K562 (cell line): ENCODE data around the gene FBXL2. TPM values are rescaled to one million over a fixed set of nuclear protein-coding genes. Genes with fewer than 3 reads are reported as not detected.

Source experiments
- HDAC8 ChIP-seq: fragments of 450-650 bp; IDR thresholded peaks from 2 replicates; pipeline ENCODE4 v1.6.1; 2016; ENCODE audit warnings: mild to moderate bottlenecking, missing genetic modification characterization, moderate library complexity, missing compliant biosample characterization
- HSF4 ChIP-seq: fragments of 250-450 bp; sonication (Bioruptor Pico); IDR thresholded peaks from 2 replicates; pipeline ENCODE4 v2.1.2; 2022; ENCODE audit warnings: mild to moderate bottlenecking, moderate library complexity, borderline replicate concordance
- TAF9B ChIP-seq: fragments of 450-650 bp; IDR thresholded peaks from 2 replicates; pipeline ENCODE4 v1.6.1; 2018; ENCODE audit warnings: mild to moderate bottlenecking; ENCODE audit not compliant: partially characterized antibody
- polyA plus RNA-seq, 8 experiments: library from polyadenylated mRNA; depleted of rRNA in 4 of 8; stranded (reverse) in 5 of 8; unstranded in 3 of 8; fragments of >200 nt; fragmentation: Nextera tagmentation in 2 of 8; fragmentation: Illumina TruSeq in 1 of 8; extraction: Ambion mirVana in 2 of 8; extraction: Trizol in 1 of 8; gene quantifications; 2 replicates each; pipeline versions ENCODE4 v1.2.1 to v1.2.3, GENCODE V29; 2011 to 2014; ENCODE audit warnings: inconsistent platforms in 1 of 8, missing spikeins in 1 of 8
- total RNA-seq, 7 experiments: library from RNA; depleted of rRNA in 6 of 7; stranded (reverse); fragments of >200 nt in 6 of 7; fragmentation: Illumina TruSeq in 2 of 7; extraction: Trizol in 2 of 7; gene quantifications; 2 replicates each; pipeline versions ENCODE4 v1.2.1 to v1.2.3, GENCODE V29; 2011 to 2021; ENCODE audit warnings: low replicate concordance in 1 of 7
- TF ChIP-seq, protein P1 (sequence below): sonication (generic); formaldehyde crosslinking; IDR thresholded peaks from 2 replicates; pipeline ENCODE4 v1.8.0; 2022; ENCODE audit warnings: mild to moderate bottlenecking, missing genetic modification reagents
- TF ChIP-seq, protein P2 (sequence below): fragments of 250-450 bp; sonication (Bioruptor Pico); IDR thresholded peaks from 2 replicates; pipeline ENCODE4 v1.8.0; 2021; ENCODE audit warnings: mild to moderate bottlenecking, moderate library complexity

The FBXL2 gene
- total and polyA plus RNA-seq, 9 of the 15 experiments (the other 6 are each of a cell fraction or from before 2014, with no cell fraction given): 1.3 to 6.9 (median 1.9) TPM

DNA sequence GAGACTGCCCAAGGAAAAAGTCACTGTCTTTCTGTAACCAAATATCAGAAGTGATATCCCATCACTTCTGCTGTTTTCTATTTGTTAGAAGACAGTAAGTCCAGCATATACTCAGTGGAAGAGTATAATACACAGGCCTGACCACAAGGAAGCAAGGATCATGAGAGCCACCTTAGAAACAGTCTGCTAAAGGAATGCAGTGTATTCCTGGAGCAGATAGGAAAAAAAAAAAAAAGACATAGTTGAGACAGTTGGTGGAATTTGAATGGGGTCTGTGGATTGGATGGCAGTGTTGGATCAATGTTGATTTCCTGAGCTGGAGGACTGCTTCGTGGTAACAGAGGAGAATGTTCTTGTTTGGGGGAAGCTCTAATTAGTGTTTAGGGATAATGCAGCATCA is 26.5 kb upstream of the FBXL2 start (continued):
- TF ChIP-seq, protein P1, sequence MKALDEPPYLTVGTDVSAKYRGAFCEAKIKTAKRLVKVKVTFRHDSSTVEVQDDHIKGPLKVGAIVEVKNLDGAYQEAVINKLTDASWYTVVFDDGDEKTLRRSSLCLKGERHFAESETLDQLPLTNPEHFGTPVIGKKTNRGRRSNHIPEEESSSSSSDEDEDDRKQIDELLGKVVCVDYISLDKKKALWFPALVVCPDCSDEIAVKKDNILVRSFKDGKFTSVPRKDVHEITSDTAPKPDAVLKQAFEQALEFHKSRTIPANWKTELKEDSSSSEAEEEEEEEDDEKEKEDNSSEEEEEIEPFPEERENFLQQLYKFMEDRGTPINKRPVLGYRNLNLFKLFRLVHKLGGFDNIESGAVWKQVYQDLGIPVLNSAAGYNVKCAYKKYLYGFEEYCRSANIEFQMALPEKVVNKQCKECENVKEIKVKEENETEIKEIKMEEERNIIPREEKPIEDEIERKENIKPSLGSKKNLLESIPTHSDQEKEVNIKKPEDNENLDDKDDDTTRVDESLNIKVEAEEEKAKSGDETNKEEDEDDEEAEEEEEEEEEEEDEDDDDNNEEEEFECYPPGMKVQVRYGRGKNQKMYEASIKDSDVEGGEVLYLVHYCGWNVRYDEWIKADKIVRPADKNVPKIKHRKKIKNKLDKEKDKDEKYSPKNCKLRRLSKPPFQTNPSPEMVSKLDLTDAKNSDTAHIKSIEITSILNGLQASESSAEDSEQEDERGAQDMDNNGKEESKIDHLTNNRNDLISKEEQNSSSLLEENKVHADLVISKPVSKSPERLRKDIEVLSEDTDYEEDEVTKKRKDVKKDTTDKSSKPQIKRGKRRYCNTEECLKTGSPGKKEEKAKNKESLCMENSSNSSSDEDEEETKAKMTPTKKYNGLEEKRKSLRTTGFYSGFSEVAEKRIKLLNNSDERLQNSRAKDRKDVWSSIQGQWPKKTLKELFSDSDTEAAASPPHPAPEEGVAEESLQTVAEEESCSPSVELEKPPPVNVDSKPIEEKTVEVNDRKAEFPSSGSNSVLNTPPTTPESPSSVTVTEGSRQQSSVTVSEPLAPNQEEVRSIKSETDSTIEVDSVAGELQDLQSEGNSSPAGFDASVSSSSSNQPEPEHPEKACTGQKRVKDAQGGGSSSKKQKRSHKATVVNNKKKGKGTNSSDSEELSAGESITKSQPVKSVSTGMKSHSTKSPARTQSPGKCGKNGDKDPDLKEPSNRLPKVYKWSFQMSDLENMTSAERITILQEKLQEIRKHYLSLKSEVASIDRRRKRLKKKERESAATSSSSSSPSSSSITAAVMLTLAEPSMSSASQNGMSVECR (CRISPR knock-in tag): no peak
- no peak for TF ChIP-seq HDAC8 (tag)
- TF ChIP-seq HSF4 (CRISPR knock-in tag): no peak
- TF ChIP-seq TAF9B: no peak
- TF ChIP-seq, protein P2, sequence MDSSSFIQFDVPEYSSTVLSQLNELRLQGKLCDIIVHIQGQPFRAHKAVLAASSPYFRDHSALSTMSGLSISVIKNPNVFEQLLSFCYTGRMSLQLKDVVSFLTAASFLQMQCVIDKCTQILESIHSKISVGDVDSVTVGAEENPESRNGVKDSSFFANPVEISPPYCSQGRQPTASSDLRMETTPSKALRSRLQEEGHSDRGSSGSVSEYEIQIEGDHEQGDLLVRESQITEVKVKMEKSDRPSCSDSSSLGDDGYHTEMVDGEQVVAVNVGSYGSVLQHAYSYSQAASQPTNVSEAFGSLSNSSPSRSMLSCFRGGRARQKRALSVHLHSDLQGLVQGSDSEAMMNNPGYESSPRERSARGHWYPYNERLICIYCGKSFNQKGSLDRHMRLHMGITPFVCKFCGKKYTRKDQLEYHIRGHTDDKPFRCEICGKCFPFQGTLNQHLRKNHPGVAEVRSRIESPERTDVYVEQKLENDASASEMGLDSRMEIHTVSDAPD: no peak
